ENCODE results near the gene VSIR.

- TF ChIP-seq NFYA (IDR thresholded peaks at IDR 0.05; ENCODE audit: borderline replicate concordance, low read depth, low read length) = no peak
- TF ChIP-seq CHD4 (IDR thresholded peaks at IDR 0.05) = no peak
- TF ChIP-seq CTCF (IDR thresholded peaks at IDR 0.05 in 2 of 3, conservative IDR thresholded peaks at IDR 0.05 in 1 of 3; ENCODE audit: control insufficient read depth in 2 of 3, extremely low read depth in 1 of 3, insufficient read depth in 1 of 3, low read depth in 3 of 3, low read length in 3 of 3) = no peak
- TF ChIP-seq FOXK2 (IDR thresholded peaks at IDR 0.05) = no peak
- TF ChIP-seq PBX3 (IDR thresholded peaks at IDR 0.05; ENCODE audit: insufficient replicate concordance, low read depth, low read length) = no peak
- no peak for TF ChIP-seq BHLHE40 (IDR thresholded peaks at IDR 0.05; ENCODE audit: borderline replicate concordance in 1 of 2, low read depth in 2 of 2, low read length in 1 of 2)
- no peak for TF ChIP-seq BCLAF1 (IDR thresholded peaks at IDR 0.05)
- no peak for TF ChIP-seq POLR2A (IDR thresholded peaks at IDR 0.05; ENCODE audit: low read depth, low read length)
- no peak for TF ChIP-seq SIN3A (IDR thresholded peaks at IDR 0.05; ENCODE audit: low read depth, low read length)
- TF ChIP-seq EZH2 (IDR thresholded peaks at IDR 0.05; ENCODE audit: borderline replicate concordance, control insufficient read depth, low read depth, low read length) = no peak
- no peak for TF ChIP-seq CREB1 (IDR thresholded peaks at IDR 0.05; ENCODE audit: low read depth)
- TF ChIP-seq MAX (IDR thresholded peaks at IDR 0.05; ENCODE audit: low read depth, low read length) = no peak
- TF ChIP-seq PKNOX1 (IDR thresholded peaks at IDR 0.05) = no peak
Observed at GRCh38 chr10:71740069-71740653, 33.2 kb downstream of the VSIR start.
